ENCODE data around the gene HERPUD1.
"Not testable (repeated sequence)": the region's sequence is repeated elsewhere in the genome, so short reads cannot be mapped to it uniquely, and the experiment has no call there.

The HERPUD1 gene

DNA sequence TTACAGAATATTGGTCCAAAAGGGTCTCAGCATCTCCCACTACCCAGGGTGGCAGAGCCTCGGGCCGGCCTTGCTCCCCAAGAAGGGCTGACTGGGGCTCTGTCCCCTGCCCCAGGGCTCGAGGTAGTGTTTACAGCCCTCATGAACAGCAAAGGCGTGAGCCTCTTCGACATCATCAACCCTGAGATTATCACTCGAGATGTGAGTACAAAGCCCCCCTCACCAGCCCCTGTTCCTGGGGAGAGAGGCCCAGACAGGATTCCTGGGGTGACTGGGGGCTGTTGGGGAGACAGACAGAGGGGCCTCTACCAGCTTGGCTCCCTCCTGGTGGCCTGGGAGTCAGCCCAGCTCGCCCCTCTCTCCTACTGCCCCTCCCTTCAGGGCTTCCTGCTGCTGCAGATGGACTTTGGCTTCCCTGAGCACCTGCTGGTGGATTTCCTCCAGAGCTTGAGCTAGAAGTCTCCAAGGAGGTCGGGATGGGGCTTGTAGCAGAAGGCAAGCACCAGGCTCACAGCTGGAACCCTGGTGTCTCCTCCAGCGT is 51.3 kb downstream of the HERPUD1 start:
- no peak for DNase-seq

DNA sequence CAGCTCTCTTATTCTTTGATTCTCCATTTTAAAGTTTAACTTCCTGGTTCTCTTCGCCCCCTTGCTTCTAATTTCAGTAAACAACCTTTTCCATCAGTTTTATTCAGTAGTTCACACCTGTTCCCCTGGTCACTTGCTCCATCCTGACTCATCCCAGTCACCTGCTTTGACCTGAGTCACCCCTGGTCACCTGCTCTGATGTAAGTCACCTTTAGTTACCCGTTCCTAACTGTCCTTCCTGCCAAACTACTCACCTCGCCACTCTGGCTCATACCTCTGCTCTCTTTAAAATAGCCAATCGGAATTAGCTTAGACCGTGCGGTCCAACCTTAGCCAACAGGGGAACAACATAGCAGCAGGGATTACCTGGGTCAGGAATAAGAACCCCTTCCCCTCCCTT is 52.7 kb downstream of the HERPUD1 start:
- no peak for DNase-seq

DNA sequence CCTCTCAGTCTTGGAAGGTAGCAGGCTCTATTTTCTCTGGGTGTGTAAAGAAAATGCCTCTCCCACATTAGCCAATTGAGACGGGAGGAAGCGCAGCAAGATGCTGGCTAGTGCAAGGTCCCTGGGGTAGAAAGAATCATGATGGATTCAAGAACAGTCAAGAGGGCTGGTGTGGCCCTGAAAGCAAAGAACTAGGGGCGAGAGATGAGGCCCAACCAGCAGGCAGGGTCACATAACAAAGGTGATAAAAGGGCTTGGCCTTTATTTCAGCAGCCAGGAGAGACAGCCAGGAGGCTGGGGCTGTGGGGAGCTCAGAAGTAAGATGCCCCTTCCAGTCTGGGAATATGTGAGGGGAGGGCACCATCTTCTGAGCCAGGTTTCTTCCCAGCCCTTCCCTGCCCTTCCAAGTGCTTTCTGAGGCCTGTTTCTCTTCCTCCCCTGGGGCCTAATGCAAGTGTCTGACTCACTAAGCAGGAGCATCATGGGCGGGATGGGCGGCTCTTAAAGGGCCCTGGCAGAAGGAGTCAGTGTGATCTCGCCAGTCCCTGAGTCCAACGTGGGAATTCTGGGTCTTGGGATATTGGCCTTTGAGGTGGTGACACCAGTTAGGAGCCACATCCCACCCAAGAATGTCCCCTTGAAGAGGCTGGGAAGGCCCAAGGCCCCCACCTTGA is 53.5 kb downstream of the HERPUD1 start:
- no peak for DNase-seq

DNA sequence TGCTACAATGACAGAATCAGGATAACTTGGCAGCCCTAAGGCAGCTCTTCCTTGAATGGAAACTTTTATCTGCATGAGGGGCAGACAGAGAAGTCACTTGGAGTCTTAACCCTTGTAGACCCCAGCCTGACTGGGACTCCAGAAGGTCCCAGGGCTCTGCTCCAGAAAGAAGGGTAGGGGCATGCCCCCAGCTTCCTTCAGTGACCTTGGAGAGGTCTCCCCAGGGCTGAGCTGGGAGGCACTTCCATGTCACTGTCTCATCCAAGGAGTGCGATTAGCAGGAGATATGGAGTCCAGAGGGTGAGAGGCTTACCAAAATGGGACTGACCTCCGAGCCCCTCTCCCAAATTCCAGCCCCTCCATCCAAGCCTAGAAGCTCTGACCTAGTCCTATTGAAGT is 54.0 kb downstream of the HERPUD1 start:
- no peak for DNase-seq

DNA sequence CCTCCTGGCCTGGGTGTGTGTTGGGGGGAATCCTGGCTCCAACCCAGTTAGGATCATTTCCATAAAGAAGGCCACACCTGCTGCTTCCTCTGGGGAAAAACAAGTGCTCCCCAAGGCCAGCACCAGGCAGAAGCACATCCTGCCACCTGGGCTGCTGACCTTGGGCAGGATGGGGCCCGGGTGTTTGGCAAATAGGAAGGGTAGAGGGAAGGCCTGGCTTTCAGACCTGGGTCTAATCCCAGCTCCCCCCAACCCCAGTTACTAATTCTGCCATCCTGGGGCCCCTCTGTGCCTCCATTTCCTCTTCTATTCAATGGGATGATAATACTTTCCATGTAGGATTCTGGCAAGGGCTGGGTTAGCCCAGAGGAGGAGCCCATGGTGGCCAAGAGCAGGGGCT is 54.4 kb downstream of the HERPUD1 start:
- DNase-seq: no peak

DNA sequence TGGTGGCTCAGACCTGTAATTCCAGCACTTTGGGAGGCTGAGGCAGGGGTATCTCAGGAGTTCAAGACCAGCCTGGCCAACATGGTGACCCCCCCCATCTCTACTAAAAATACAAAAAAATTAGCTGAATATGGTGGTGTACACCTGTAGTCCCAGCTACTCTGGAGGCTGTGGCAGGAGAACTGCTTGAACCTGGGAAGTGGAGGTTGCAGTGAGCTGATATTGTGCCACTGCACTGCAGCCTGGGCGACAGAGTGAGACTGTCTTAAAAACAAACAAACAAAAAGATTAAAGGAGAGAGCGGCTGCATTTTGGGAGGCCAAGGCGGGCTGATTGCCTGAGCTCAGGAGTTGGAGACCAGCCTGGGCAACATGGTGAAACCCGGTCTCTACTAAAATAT is 55.0 kb downstream of the HERPUD1 start:
- not testable (repeated sequence) for DNase-seq

DNA sequence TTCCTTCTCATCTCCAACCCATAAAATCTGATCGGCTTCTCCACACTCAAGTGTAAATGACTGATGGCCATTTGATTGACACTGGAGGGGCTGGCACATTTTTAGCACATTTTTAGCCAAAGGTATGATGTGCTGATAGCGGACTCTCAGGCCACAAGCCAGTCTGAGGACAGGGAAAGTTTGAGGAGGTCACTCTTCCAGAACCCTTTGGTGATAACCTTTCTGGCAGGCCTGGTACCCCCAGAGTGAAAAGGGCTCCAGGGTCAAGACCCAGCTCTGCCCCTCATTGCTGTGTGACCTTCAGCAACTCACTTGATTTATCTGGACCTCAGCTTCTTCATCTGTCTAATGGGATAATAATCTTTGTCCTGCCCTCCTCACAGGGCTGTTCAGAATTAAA is 55.8 kb downstream of the HERPUD1 start:
- DNase-seq: no peak

DNA sequence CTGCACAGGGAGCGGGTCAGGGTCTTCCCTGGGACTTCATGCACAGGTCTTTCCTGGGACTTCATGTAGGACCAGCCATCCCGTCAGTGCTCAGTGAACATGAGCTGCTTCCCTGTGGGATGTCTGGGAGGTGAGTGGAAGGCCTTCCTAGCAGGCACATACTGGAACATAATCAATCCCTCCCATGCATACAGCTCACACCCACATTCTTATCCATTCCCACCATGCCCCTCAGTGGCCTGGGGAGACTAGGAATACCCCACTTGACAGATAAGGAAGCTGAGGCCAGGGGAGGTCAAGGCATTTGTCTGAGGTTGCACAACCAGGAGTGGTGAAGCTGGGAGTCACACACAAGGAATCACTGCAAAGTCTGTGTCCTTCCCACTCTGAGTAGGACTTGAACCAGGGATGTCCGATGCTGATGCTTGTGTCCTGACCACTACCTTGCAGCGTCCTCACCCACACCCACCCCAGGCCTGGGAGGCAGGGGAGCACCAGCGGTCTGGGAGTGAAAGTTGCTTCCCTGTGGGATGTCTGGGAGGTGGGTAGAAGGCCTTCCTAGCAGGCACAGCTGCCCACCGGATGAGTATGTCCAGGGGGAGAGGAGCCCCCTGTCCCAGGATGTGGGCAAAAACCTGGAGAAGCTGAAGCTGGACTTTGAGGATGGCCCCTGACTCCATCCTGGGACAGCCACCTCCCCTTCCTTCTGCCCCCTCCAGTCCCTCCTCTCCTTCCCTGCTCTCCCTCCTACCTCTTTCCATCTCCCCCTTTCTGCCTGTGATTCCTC is 56.4 kb downstream of the HERPUD1 start:
- DNase-seq: no peak

DNA sequence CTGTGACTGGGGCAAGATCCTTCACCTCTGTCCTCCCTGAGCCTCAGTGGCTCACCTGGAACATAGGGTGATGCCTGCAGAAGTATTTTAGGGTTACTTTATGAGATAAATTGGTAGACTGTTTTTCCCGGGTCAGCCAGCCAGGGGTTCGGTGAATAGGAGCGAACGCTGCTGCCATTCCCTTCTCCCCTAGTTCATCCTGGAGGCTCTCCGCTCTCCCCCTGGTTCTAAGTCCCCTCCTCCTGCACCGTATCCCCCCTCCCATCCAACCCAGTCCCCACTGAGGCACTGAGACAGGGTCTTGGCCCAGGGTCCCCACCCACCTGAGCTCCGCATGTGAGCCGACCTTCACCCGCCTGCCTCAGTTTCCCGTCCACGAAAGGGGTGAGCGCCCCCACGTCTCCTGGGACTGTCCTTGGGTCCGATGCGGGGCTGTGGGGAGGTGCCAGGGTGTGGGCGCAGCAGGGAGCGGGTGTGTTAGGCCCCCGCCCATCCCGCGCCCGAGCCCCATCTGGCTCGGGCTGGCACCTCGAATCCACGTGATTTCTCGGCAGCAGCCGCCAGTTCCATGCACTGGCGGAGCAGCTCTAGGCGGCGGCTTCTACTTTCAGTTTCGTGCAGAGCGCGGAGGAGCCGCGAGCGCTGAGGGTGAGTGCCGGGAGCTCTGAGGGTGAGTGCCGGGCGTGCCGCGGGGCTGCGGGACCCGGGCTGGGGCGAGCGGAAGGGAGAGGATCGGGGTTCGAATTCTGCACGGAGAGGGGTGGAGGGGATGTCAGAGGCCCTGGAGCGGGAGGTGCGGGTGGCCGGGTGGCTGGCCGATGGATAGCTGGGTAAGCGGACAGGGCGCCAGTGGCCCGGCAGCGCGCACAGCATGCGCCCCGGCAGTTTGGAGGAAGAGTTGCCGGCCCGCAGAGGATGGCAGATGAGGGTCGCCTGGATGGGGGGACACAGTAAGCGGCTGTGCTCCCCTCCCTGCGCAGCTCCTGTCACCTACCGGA is 57.3 kb downstream of the HERPUD1 start, which contains the start of gene NLRC5:
Gene NLRC5, plus strand, starts transcription at position 610 of the 998 bp plus-strand sequence. CDS start 31,156 bp downstream, outside the sequence.
- DNase-seq: peak; percentile 95

DNA sequence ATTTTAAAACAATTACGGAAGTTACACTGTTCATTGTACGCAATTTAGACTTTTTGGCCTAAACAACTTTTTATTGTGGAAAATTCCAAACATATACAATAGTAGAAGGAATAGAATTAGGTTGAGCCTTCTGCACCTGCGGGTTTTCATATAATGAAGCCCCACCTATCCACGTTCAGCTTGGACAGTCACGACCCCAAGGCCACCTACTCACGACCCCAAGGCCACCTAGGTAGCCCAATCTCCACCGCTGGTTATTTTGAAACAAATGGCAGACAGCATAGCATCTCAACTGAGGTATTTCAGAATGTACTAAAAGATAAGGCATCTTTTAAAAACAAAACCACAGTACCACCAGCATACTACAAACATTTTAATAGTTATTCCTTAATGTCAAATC is 58.0 kb downstream of the HERPUD1 start:
- DNase-seq: no peak

DNA sequence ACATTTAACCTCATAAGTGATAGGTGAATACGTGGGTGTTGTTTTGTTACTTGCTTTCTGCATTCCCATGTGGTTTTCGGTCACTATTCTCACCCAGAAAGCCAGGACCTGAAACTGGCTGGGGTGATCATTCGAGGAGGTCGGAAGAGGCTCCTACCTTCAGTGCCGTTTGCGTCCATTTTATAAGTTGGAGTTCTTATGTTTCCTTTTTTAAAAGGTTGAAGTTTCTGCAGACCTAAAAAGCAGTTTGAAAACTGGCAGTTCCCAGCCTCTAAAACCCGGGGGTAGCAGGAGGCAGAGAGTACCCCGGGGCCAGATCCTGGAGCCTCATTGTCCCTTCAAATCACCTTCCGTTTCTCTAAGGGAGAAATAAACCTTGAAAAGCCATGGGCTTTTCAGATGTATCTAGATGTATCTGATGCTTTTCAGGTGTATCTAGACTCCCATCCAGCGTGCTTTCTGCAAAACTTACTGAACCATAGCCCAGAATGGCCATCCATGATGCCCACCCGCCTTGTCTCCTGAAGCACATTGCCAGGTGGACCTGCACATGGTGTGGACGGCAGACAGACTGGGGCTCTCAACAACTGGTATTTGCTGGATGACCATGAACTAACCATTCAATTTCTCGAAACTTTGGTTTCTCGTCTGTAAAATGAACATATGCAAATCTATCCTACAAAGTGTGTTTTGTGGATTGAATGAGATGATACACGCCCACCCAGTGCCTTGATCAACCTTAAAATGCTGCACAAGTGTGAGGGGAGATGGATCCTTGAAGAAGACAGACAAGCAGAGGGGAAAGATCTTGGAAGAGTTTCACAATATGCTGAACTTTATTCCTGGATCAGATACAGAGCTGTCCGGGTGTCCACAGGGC is 58.7 kb downstream of the HERPUD1 start:
- DNase-seq: no peak

DNA sequence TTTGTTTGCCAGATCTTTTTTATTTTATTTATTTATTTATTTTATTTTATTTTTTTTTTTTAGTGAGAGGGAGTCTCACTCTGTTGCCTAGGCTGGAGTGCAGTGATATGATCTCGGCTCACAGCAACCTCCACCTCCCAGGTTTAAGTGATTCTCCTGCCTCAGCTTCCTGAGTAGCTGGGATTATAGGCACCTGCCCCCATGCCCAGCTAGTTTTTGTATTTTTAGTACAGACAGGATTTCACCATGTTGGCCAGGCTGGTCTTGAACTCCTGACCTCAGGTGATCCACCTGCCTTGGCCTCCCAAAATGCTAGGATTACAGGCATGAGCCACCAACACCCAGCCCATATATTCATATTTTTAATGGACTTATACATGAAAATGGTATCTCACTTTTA is 60.5 kb downstream of the HERPUD1 start:
- not testable (repeated sequence) for DNase-seq

DNA sequence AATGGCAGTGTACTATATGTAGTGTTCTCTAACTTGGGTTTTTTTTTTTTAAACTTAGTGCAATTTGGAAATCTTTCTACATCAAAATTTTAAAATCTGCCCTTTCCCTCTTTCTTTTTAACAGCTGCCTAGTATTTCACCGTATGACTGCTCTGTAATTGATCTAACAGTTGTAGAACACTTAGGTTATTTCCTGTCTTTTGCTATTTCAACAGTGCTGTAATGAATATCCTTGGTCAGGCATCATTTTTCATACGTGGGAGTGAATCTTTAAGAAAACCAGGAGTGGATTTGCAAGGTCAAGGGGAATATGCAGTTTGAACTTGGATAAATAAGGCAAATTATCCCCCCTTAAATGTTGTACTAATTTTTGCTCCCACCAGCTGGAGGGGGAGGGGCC is 61.3 kb downstream of the HERPUD1 start:
- no peak for DNase-seq

DNA sequence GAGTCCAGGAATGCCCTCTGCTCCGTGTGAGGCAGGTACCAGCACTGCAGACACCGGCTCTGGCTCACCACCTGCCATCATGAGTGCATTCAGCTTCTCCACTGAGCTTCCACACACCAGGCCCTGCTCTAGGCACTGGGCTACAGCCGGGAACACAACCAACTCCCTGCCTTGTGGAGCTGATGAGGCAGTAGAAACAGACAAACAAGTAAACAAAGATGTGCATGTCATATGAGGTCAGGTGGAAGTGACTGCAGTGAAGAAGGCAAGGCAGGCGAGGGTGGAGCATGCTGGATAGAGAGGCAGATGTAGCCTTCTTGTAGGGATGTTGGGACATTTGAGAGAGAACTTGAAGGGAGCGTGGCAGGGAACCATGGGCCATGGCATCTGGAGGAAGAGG is 62.4 kb downstream of the HERPUD1 start:
- no peak for DNase-seq
